Suprapubic skin (tissue), 3 donors: ENCODE data around the gene MRPL24.

Source experiments
- CTCF ChIP-seq, 2 donors: fragments of 200-600 bp in 1 of 2; fragments of 450-650 bp in 1 of 2; sonication (generic) in 1 of 2; IDR thresholded peaks; one replicate each; pipeline ENCODE4 v1.5.1; 2016 to 2019; ENCODE audit warnings: antibody characterized with exemption in 2 of 2, mild to moderate bottlenecking in 1 of 2, moderate library complexity in 1 of 2
- POLR2AphosphoS5 ChIP-seq, 3 donors: sonication (generic); formaldehyde crosslinking; IDR thresholded peaks; one replicate each; pipeline ENCODE4 v1.6.1; 2017; ENCODE audit warnings: antibody characterized with exemption in 3 of 3

GRCh38 chr1:156777573-156777972, 36.7 kb upstream of the MRPL24 start:
- TF ChIP-seq CTCF (IDR thresholded peaks at IDR 0.05): no peak
- no peak for TF ChIP-seq POLR2AphosphoS5 (IDR thresholded peaks at IDR 0.05)
